ENCODE results near the gene ZNF407. TPM values are rescaled to one million over a fixed set of nuclear protein-coding genes. Genes with fewer than 3 reads are reported as not detected.

The ZNF407 gene
- total RNA-seq, 1 donor from 2014 or later: 10.6 TPM

GRCh38 chr18:75070625-75071483 lies 473.2 kb downstream of the ZNF407 start:
- peak overlapping the region; percentile 52 for H3K4me3 ChIP-seq
- no peak for TF ChIP-seq CTCF (IDR thresholded peaks at IDR 0.05; ENCODE audit: borderline replicate concordance)
- H3K9me3 ChIP-seq (replicated peaks): peaks cover 2% of the 10 kb centered on the region
- H3K27me3 ChIP-seq (ENCODE audit: low read depth): no peaks in the 10 kb centered on the region
- H3K36me3 ChIP-seq: no peaks in the 10 kb centered on the region
- DNase-seq: no peak
- H3K4me1 ChIP-seq: peaks cover 11% of the 10 kb centered on the region
- H3K27ac ChIP-seq (replicated peaks): peak overlapping the region; percentile 86
- intact Hi-C loops (cut with micrococcal nuclease): no loop called here

GRCh38 chr18:75071484-75071785 lies 473.8 kb downstream of the ZNF407 start:
- intact Hi-C loops (cut with micrococcal nuclease): no loop called here
- no peak for DNase-seq

GRCh38 chr18:75071866-75072671 lies 474.4 kb downstream of the ZNF407 start:
- Histone ChIP-seq H3K27me3 (ENCODE audit: low read depth) (no peaks in the 10 kb centered on the region), H3K4me3 (peak overlapping the region; percentile 52), H3K9me3 (replicated peaks) (peaks cover 11% of the 10 kb centered on the region), H3K4me1 (peaks cover 11% of the 10 kb centered on the region), H3K36me3 (no peaks in the 10 kb centered on the region), H3K27ac (replicated peaks) (peak overlapping the region; percentile 86)
- DNase-seq: no peak
- TF ChIP-seq CTCF (IDR thresholded peaks at IDR 0.05; ENCODE audit: borderline replicate concordance): no peak
- intact Hi-C loops (cut with micrococcal nuclease): no loop called here

More at GRCh38 chr18:75071484-75071785, 473.8 kb downstream of the ZNF407 start:
- Histone ChIP-seq H3K4me3 (peak overlapping the region; percentile 52), H3K9me3 (replicated peaks) (peaks cover 5% of the 10 kb centered on the region), H3K36me3 (no peaks in the 10 kb centered on the region), H3K4me1 (peaks cover 11% of the 10 kb centered on the region), H3K27ac (replicated peaks) (peak overlapping the region; percentile 86), H3K27me3 (ENCODE audit: low read depth) (no peaks in the 10 kb centered on the region)
- TF ChIP-seq CTCF (IDR thresholded peaks at IDR 0.05; ENCODE audit: borderline replicate concordance): no peak

GRCh38 chr18:75072672-75073371 lies 475.2 kb downstream of the ZNF407 start:
- TF ChIP-seq CTCF (IDR thresholded peaks at IDR 0.05; ENCODE audit: borderline replicate concordance): no peak
- intact Hi-C loops (cut with micrococcal nuclease): no loop called here

GRCh38 chr18:75073654-75074053 lies 476.0 kb downstream of the ZNF407 start:
- Histone ChIP-seq H3K27ac (replicated peaks) (no peak overlapping the region), H3K9me3 (replicated peaks) (peaks cover 27% of the 10 kb centered on the region), H3K27me3 (ENCODE audit: low read depth) (no peaks in the 10 kb centered on the region), H3K36me3 (no peaks in the 10 kb centered on the region), H3K4me1 (peaks cover 11% of the 10 kb centered on the region), H3K4me3 (no peak overlapping the region)
- no peak for TF ChIP-seq CTCF (IDR thresholded peaks at IDR 0.05; ENCODE audit: borderline replicate concordance)
- no peak for DNase-seq
- intact Hi-C loops (cut with micrococcal nuclease): no loop called here

More at GRCh38 chr18:75072672-75073371, 475.2 kb downstream of the ZNF407 start:
- DNase-seq: no peak
- H3K4me3 ChIP-seq: no peak overlapping the region
- H3K36me3 ChIP-seq: no peaks in the 10 kb centered on the region
- H3K4me1 ChIP-seq: peaks cover 11% of the 10 kb centered on the region
- H3K9me3 ChIP-seq (replicated peaks): peaks cover 19% of the 10 kb centered on the region
- H3K27ac ChIP-seq (replicated peaks): no peak overlapping the region
- H3K27me3 ChIP-seq (ENCODE audit: low read depth): no peaks in the 10 kb centered on the region
